Erythroblast (primary cell): ENCODE data around the gene ANTXR1.

ENCODE experiments used
- GATA1 ChIP-seq: IDR thresholded peaks from 2 replicates; pipeline ENCODE4 v1.6.1; 2011; ENCODE audit warnings: low read depth, mild to moderate bottlenecking, control low read depth, low read length, moderate library complexity
- POLR2A ChIP-seq: IDR thresholded peaks from 2 replicates; pipeline ENCODE4 v1.6.1; 2011; ENCODE audit warnings: mild to moderate bottlenecking, low read length

DNA sequence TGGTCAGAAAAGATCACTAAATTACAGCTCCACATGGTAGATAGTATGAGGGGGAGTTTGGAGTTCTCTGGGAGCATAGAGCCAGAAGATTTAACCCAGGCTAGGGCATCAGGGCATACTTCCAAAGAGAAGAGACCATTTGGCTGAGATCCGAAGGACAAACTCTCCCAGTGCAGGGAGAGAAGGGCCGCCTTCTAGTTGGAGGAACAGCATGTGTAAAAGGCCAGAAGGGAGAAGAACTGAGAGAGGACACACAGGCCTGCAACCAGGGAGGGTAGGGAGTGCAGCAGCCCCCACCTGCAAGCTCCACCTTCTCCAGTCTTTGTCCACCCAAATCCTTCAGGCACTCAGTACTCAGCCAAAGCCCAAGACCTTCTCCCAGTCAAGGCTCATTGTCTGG lies 192.1 kb downstream of the ANTXR1 start:
- TF ChIP-seq POLR2A, result no peak
- no peak for TF ChIP-seq GATA1
